Measurements from ENCODE around the gene VWA5B1.

The VWA5B1 gene

DNA sequence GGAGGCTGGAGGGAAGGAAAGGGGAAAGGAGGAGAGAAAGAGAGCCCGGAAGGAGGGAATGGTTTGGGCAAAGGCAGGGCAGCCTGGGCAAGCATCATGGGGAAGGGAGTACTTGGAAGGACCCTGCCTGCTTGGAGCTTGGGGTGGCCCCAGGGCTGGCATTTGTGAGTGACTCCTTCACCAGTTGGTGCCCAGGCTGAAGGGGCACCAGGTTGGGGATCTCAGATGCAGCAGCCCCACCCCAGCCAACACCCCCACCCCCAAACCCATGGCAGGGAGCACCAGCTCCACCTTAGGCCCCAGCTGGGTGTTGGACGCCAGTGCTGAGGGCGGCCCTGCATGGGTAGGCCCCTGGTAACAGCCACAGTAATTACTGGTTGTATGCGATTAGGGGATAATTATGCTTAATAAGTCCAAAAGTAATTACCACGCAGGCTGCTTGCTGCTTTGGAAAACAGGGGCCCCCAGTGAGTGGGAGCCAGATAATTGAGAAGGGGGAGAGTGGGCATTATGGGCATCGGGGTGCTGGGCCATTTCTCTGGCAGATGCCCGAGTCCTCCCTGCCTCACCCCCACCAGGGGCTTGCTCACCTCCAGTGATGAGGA lies 78.3 kb downstream of the VWA5B1 start:
- DNase-seq: no peak

DNA sequence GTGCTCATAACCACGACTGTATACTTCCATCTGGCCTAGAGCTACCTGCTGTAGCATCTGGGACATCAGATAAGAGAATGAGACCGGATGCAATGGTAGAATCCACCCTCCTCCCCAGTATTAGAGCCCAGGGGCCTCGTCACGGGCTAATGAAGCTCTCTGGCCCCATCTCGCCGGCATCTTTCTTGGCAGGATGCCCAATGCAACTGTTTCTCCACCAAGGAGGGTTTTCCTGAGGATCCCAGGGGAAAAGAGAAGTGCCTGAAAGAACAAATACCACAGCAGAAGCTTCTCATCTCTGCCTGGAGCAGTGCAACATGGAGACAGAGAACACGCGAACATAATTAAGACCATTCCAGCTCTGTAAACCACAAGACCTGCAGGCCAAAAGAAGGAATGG lies 80.0 kb downstream of the VWA5B1 start:
- DNase-seq: no peak

GRCh38 chr1:20371411-20371810 lies 80.7 kb downstream of the VWA5B1 start:
- DNase-seq: peak in 1 of 3 donors; percentile 10

DNA sequence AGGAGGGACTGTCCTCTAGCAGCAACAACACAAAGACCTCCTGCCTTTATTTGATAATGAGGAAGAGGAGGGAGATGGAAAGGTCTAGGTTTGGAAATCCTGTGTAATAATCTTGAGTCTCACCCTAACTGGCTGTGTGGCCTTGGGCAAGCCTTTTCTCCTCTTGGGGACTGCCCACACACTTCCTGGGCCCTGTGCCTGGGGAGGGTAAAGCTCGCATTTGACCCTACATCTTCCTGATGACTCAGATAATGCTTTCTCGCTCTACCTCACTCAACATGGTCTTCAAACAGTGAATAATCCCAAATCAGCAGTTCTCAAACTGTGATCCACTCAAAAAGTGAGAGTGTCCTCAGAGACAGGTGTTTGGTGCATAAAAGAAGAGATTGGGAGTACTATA lies 81.2 kb downstream of the VWA5B1 start:
- DNase-seq: peak in 1 of 3 donors; percentile 25

DNA sequence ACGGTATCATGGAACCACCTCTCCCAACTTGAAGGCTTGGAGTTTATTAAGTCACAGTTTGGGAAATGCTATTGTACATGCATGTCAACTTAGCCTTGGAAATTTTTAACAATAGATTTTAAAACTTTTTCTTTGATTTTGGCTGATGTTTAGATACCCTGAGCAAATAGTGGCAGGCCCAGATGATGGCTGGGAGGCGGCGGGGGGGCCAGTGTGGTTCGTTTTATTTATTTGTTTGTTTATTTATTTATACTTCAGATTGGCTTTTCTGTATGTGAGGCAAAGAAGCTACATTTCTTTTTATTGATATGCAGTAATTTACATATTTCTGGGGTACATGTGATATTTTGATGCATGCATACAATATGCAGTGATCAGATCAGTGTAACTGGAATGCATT lies 82.0 kb downstream of the VWA5B1 start:
- DNase-seq: no peak

DNA sequence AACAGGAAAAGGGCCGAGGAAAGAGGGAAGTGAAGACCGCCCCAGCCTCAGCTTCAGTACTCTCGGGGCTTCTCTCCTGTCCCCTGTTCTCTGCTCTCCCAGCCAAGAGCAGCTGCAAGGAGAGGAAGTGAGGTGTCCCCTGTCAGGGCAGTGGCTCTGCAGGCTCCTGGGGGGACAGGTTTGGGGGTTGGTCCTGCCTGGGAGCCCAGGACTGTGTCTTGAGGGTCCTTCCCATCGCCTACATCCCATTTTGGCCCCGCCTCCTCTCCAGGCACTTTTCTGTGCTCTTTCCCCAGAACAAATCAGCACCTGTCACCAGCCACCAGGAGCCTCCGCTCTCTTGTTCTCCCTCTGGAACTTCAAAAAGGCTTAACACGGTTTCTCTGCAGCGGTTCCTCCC lies 82.6 kb downstream of the VWA5B1 start:
- no peak for DNase-seq

DNA sequence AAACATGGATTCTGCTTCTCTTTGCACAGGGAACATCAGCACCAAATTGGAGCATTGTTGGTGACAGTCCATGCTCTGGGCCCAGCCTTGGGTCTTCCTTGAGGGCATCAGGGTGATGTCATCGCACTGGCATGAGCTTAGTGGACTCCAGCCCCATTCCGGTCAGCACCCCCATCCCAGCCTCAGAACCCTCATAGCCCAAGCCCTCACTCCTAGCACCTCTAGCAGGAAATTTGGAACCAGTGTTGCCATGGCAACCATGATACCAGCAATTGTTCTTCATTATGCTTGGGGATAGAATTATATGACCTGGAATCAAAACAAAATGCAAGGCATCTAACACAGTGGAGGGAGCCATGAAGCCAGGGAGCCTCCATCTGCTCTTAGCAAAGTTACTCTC lies 83.1 kb downstream of the VWA5B1 start:
- DNase-seq: no peak

DNA sequence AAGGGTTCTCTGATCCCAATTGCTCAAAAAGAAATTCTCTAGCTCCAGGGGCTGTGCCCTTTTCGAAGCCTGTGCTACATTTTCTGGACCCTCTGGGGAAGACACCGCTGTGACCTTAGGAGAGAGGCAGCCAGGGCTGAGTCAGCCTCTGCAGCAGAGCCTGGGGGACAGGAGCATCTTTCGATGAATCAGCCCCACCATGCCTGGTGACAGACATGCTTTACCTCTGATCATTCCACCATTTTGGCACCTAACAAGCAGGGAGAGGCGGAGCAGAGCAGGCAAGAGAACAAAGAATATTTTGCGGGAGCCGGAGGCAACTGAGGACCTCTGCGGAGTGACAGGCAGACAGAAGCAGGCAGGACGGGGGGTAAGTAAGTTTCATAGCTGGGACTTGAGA lies 84.9 kb downstream of the VWA5B1 start:
- no peak for DNase-seq

DNA sequence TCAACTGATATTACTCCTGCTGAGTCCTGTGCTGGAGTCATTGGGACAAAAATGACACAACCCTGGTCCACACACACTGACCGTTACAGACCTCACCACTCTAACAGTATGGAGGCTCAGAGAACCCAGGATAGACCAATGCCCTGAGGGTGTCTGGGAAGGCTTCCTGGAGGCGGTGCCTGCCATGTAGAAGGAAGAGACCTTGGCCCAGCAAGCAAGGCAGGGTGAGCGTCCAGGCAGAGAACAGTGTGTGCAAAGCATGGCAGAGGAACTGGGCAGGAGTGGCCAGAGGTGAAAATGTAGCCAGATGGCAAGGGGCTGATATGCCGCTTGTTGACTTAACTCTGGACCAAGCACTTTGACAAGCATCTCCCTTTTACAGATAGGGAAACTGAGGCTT lies 85.5 kb downstream of the VWA5B1 start:
- no peak for DNase-seq

DNA sequence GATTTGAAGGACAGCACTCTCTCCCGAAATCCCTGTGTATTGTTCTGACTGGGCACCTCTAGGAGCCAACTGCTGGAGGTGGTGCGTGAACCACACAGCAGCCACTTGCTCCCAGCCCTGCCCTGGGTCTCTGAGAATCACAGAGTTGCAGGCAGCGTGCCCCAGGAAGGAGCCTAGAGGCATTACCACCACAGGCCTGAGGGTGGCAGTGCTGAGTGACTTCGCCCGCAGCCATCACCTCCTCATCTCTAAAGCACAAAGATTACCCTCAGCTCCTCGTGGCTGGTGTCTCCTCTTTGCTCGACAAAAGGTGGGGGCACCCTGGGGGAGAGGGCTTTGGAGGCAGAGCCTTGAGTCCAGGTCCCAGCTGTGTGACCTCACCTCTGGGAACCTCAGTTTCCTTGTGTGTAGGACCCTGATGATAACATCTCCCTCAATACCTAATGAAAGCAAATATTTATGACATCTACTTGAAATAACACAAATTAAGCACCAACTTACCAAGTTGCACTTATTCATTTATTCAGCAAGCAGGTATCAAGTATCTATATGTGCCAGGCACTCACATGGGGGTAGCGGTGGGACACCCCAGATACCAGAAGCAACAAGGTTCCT lies 86.3 kb downstream of the VWA5B1 start:
- DNase-seq: peak; percentile 31 to 66 (median 57)

DNA sequence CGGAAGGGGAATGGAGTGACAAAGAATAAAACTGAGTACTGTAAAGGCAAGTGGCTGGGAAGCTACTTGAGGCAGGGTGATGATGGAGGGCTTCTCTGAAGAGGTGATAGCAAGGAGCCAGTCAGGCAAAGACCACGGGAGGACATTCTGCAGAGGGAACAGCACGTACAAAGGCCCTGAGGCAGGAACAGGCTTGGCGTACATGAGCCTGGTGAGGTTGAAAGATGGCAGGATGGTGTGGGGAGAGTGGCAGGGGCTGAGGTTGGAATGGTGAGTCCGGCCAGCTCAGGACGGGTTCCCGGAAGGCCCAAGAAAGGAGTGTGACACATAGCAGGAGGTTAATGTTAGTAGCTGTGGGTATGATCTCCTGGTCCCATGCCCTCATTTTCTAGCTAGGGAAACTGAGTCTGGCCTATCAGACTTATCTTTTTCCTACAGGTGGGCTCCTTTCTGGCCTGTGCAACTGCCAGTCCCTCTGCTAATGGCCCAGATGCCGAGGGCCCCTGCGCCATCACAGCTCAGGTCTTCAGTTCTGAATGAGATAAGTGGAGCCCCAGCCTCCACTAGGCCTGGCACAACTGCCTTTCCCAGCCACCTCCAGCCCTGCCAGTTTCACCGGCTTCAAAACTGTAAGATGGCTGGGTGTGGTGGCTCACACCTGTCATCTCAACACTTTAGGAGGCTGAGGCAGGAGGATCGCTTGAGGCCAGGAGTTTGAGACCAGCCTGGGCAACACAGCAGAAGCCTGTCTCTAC lies 87.0 kb downstream of the VWA5B1 start:
- DNase-seq: no peak

GRCh38 chr1:20379075-20379474 lies 88.4 kb downstream of the VWA5B1 start:
- DNase-seq: no peak

- DNase-seq: no peak
Observed at GRCh38 chr1:20380175-20380574, 89.5 kb downstream of the VWA5B1 start.

DNA sequence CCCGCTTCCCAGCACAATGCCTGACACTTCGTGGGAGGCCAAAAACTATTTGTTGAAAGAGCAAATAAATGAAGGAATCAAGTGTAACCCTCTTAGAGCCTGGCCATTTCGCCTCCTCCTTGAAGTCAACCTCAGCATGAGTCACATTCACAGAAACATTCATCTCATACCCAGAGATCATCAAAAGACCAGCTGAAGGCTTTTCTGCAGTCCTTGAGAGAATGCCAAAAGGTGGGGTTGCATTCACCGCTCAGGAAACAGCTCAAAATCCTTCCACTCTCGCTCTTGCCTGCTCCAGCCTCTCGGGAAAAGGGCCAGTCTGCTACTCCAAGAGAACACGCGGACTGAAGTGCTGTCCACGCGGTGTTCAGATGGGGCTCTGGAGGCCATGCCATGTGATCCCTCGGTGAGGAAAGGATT lies 90.0 kb downstream of the VWA5B1 start:
- DNase-seq: no peak

GRCh38 chr1:20381045-20381641 lies 90.5 kb downstream of the VWA5B1 start:
- DNase-seq: no peak

DNA sequence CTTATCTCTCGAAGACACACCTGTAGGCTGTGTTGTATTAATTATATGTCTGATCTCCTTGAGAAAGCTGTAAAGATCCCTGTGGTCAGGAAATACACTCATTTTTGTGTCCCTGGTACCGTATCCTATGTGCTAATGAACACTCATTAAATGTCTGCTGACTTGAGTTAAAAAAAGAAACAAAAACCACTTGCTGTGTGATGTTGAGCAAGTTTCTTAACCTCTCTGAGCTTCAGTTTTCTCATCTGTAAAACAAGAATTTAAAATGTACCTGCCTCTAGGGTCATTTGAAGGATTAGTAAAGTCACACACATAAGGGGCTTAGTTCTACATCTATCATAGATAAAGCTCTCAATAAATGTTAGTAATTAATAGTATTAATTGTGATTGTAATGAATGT lies 91.3 kb downstream of the VWA5B1 start:
- no peak for DNase-seq

DNA sequence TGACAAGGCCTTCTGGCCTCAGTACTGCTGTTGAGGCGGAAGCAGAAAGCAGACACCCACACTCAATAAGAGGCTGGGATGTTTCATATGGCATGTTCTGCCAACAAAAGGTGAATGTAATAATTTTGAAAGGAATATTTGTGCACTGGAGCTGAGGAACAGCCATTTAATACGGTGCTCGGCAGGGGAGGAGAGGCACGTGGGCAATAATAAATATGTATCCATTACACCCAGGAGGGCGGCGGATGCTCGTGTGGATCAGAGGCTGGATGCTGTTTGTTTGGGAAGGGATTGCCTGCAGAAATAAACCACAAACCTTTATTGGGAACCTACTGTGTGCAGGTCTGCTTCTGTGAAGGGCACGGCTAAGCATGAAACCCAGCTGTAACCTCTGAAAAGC lies 92.0 kb downstream of the VWA5B1 start:
- DNase-seq: no peak

DNA sequence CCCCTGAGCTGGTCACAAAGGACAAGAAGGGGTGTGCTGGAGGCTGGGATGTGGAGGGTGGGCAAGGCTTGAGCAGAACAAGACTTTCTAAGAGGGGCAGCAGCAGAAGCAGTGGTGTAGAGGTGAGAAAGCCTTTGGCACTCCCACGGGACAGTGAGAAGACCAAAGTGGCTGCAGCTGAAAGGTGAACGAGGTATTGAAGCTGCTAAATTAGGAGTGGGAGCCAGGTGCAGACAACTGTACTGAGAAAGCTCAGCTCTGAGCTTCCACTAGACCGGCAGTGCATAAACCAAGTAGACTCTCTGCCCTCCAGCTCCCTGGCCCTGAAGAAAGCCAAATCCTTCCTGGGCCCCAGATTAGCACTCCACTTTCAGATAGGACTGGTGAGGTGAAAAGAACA lies 93.0 kb downstream of the VWA5B1 start:
- no peak for DNase-seq

- no peak for DNase-seq
Observed at GRCh38 chr1:20385630-20386029, 95.0 kb downstream of the VWA5B1 start.

- DNase-seq: no peak
Observed at GRCh38 chr1:20386323-20387081, 95.8 kb downstream of the VWA5B1 start.

GRCh38 chr1:20389571-20389970 lies 98.9 kb downstream of the VWA5B1 start:
- no peak for DNase-seq

- DNase-seq: no peak
Observed at GRCh38 chr1:20390589-20391331, 100.1 kb downstream of the VWA5B1 start.

All from suppressor macrophage treated with lipopolysaccharide for 1 hour (primary cell).